IPS-18c (cell line): Measurements from ENCODE around the gene RANBP9.

Source experiments
- H3K4me3 ChIP-seq: 2 replicates; pipeline ENCODE4 v1.7.0; 2013; ENCODE audit warnings: low read depth, mild to moderate bottlenecking, low read length, moderate library complexity; ENCODE audit not compliant: insufficient read depth
- H3K9me3 ChIP-seq: one replicate; pipeline ENCODE4 v1.6.1; 2013; ENCODE audit warnings: mild to moderate bottlenecking, low read length, moderate library complexity; ENCODE audit not compliant: control insufficient read depth, insufficient read depth

Gene RANBP9

GRCh38 chr6:13716225-13716954, 4.8 kb upstream of the RANBP9 start:
- Histone ChIP-seq H3K4me3 (no peak overlapping the region), H3K9me3 (peaks cover 6% of the 10 kb centered on the region)

- peaks cover 6% of the 10 kb centered on the region for H3K9me3 ChIP-seq
Observed at GRCh38 chr6:13715444-13715883, 3.8 kb upstream of the RANBP9 start.

GRCh38 chr6:13712599-13712898, 914 bp upstream of the RANBP9 start:
- Histone ChIP-seq H3K9me3 (peaks cover 6% of the 10 kb centered on the region), H3K4me3 (peak overlapping the region; percentile 45; the same call in 1 of the 2 replicates)

More at GRCh38 chr6:13715444-13715883, 3.8 kb upstream of the RANBP9 start:
- no peak overlapping the region for H3K4me3 ChIP-seq

- peak overlapping the region; percentile 62 for H3K4me3 ChIP-seq
- peaks cover 1% of the 10 kb centered on the region for H3K9me3 ChIP-seq
Observed at GRCh38 chr6:13711324-13711732, 307 bp downstream of the RANBP9 start.

GRCh38 chr6:13710552-13711323, 897 bp downstream of the RANBP9 start:
- H3K4me3 ChIP-seq = peak overlapping the region; percentile 94
- H3K9me3 ChIP-seq = no peaks in the 10 kb centered on the region

GRCh38 chr6:13709689-13710551, 1.7 kb downstream of the RANBP9 start:
- Histone ChIP-seq H3K4me3 (peak overlapping the region; percentile 94), H3K9me3 (no peaks in the 10 kb centered on the region)

GRCh38 chr6:13708736-13709135, 2.9 kb downstream of the RANBP9 start:
- H3K9me3 ChIP-seq = no peaks in the 10 kb centered on the region
- H3K4me3 ChIP-seq = no peak overlapping the region

- no peak overlapping the region for H3K4me3 ChIP-seq
- H3K9me3 ChIP-seq = peaks cover 3% of the 10 kb centered on the region
Observed at GRCh38 chr6:13703496-13703895, 8.1 kb downstream of the RANBP9 start.

GRCh38 chr6:13702809-13703302, 8.8 kb downstream of the RANBP9 start:
- Histone ChIP-seq H3K4me3 (no peak overlapping the region), H3K9me3 (peaks cover 3% of the 10 kb centered on the region)

GRCh38 chr6:13700232-13700631, 11.4 kb downstream of the RANBP9 start:
- peaks cover 3% of the 10 kb centered on the region for H3K9me3 ChIP-seq
- no peak overlapping the region for H3K4me3 ChIP-seq

- Histone ChIP-seq H3K9me3 (peaks cover 3% of the 10 kb centered on the region), H3K4me3 (no peak overlapping the region)
Observed at GRCh38 chr6:13698715-13699114, 12.9 kb downstream of the RANBP9 start.

- H3K4me3 ChIP-seq = no peak overlapping the region
- peaks cover 3% of the 10 kb centered on the region for H3K9me3 ChIP-seq
Observed at GRCh38 chr6:13697857-13698256, 13.8 kb downstream of the RANBP9 start.

- no peaks in the 10 kb centered on the region for H3K9me3 ChIP-seq
- no peak overlapping the region for H3K4me3 ChIP-seq
Observed at GRCh38 chr6:13696226-13696625, 15.4 kb downstream of the RANBP9 start.

- Histone ChIP-seq H3K4me3 (no peak overlapping the region), H3K9me3 (no peaks in the 10 kb centered on the region)
Observed at GRCh38 chr6:13695252-13695651, 16.4 kb downstream of the RANBP9 start.

- Histone ChIP-seq H3K4me3 (no peak overlapping the region), H3K9me3 (no peaks in the 10 kb centered on the region)
Observed at GRCh38 chr6:13694562-13694961, 17.1 kb downstream of the RANBP9 start.

- H3K4me3 ChIP-seq = no peak overlapping the region
Observed at GRCh38 chr6:13689511-13690256, 22.0 kb downstream of the RANBP9 start.

GRCh38 chr6:13688692-13689196, 22.9 kb downstream of the RANBP9 start:
- no peaks in the 10 kb centered on the region for H3K9me3 ChIP-seq
- no peak overlapping the region for H3K4me3 ChIP-seq

More at GRCh38 chr6:13689511-13690256, 22.0 kb downstream of the RANBP9 start:
- H3K9me3 ChIP-seq = no peaks in the 10 kb centered on the region
